Osteocyte (in vitro differentiated cells): Measurements from ENCODE around the gene LIM2. TPM values are rescaled to one million over a fixed set of nuclear protein-coding genes. Genes with fewer than 3 reads are reported as not detected.

Source experiments
- DNase-seq: peaks from one replicate; pipeline ENCODE4 v3.0.0; 2021; ENCODE audit warnings: mixed read lengths; ENCODE audit not compliant: unreplicated experiment; ENCODE audit errors: extremely low spot score
- H3K27ac Mint-ChIP-seq: one replicate; pipeline ENCODE4 v1.8.0; 2021; ENCODE audit warnings: mild to moderate bottlenecking, mixed read lengths; ENCODE audit not compliant: unreplicated experiment
- H3K27me3 Mint-ChIP-seq: one replicate; pipeline ENCODE4 v1.8.0; 2021; ENCODE audit warnings: mixed read lengths; ENCODE audit not compliant: unreplicated experiment
- H3K36me3 Mint-ChIP-seq: one replicate; pipeline ENCODE4 v1.8.0; 2021; ENCODE audit warnings: mixed read lengths; ENCODE audit not compliant: unreplicated experiment
- H3K4me1 Mint-ChIP-seq: one replicate; pipeline ENCODE4 v1.8.0; 2021; ENCODE audit warnings: mixed read lengths; ENCODE audit not compliant: unreplicated experiment
- H3K4me3 Mint-ChIP-seq: one replicate; pipeline ENCODE4 v1.8.0; 2021; ENCODE audit warnings: mild to moderate bottlenecking, moderate library complexity, mixed read lengths; ENCODE audit not compliant: unreplicated experiment
- H3K9me3 Mint-ChIP-seq: one replicate; pipeline ENCODE4 v1.8.0; 2021; ENCODE audit warnings: mixed read lengths; ENCODE audit not compliant: unreplicated experiment
- long read RNA-seq: library from polyadenylated mRNA; unstranded; transcript quantifications from one replicate; pipeline ENCODE4 v2.0.0, GENCODE V29; 2021
- total RNA-seq: library from RNA; stranded (reverse); gene quantifications from 2 replicates; pipeline ENCODE4 v1.2.1, GENCODE V29; 2021
- TF ChIP-seq, protein P1 (sequence below): fragments of 200-600 bp; sonication (generic); IDR thresholded peaks from 2 replicates; pipeline ENCODE4 v1.5.0; 2021; ENCODE audit warnings: antibody characterized with exemption, mild to moderate bottlenecking, moderate library complexity

Gene LIM2
- total RNA-seq, result not detected in 2 replicates
- long read RNA-seq, result 0 reads

DNA sequence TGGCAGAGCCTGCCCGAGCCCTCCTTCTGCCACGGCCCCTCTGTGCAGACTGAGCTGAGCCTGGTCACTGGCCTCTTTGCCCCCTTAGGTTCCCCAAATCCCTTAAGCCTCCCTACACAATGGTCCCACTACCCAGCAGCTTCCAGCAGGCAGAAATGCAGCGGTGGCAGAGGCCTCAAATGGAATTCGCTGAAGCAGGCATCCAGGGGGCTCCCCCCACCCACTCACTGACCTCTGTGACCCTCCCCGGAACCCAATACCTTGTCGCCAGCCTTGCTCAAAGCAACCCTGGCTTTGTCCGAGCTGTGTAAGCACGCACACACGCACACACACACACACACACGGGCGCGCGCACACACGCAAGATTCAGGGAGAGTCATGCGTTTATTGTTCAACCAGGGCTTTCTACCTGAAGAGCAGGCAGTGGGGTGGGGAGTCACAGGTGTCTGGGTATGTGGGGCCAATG lies at the start of gene LIM2:
Gene LIM2, minus strand, starts transcription at position 51 of the 466 bp plus-strand sequence. CDS start 531 bp downstream, outside the sequence.
- Mint-ChIP-seq H3K4me1 (no peaks in the 10 kb centered on the region), H3K4me3 (no peak within 1 kb of the TSS), H3K27me3 (no peaks in the 10 kb centered on the region), H3K9me3 (no peaks in the 10 kb centered on the region), H3K27ac (no peak within 1 kb of the TSS), H3K36me3 (no peaks in the 10 kb centered on the region)
- no peak for DNase-seq
- TF ChIP-seq, protein P1, sequence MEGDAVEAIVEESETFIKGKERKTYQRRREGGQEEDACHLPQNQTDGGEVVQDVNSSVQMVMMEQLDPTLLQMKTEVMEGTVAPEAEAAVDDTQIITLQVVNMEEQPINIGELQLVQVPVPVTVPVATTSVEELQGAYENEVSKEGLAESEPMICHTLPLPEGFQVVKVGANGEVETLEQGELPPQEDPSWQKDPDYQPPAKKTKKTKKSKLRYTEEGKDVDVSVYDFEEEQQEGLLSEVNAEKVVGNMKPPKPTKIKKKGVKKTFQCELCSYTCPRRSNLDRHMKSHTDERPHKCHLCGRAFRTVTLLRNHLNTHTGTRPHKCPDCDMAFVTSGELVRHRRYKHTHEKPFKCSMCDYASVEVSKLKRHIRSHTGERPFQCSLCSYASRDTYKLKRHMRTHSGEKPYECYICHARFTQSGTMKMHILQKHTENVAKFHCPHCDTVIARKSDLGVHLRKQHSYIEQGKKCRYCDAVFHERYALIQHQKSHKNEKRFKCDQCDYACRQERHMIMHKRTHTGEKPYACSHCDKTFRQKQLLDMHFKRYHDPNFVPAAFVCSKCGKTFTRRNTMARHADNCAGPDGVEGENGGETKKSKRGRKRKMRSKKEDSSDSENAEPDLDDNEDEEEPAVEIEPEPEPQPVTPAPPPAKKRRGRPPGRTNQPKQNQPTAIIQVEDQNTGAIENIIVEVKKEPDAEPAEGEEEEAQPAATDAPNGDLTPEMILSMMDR, result no peak

GRCh38 chr19:51434456-51434855 lies 46.7 kb upstream of the LIM2 start:
- H3K36me3 Mint-ChIP-seq, result no peaks in the 10 kb centered on the region
- no peak overlapping the region for H3K4me3 Mint-ChIP-seq
- H3K4me1 Mint-ChIP-seq, result no peaks in the 10 kb centered on the region
- no peak for DNase-seq
- H3K9me3 Mint-ChIP-seq, result no peaks in the 10 kb centered on the region
- no peaks in the 10 kb centered on the region for H3K27me3 Mint-ChIP-seq
- TF ChIP-seq, protein P1, result no peak
- no peak overlapping the region for H3K27ac Mint-ChIP-seq

GRCh38 chr19:51433043-51433442 lies 45.3 kb upstream of the LIM2 start:
- no peak for DNase-seq
- Mint-ChIP-seq H3K27ac (no peak overlapping the region), H3K9me3 (no peaks in the 10 kb centered on the region), H3K27me3 (no peaks in the 10 kb centered on the region), H3K36me3 (no peaks in the 10 kb centered on the region), H3K4me1 (no peaks in the 10 kb centered on the region), H3K4me3 (no peak overlapping the region)
- TF ChIP-seq, protein P1, result no peak

DNA sequence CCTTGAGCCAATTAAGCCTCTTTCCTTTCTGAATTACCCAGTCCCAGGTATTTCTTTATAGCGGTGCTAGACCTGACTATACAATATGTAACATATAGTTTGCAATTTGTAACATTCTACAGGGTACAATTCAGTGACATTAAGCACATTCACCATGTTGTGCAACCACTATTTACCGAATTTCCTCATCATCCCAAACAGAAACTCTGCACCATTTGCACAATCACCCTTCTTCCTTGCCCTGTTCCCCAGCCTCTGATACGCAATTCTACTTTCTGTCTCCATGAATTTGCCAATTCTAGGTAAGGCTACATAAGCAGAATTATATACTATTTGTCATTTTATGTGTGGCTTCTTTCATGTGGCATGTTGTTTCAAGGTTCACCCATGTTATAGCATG lies 43.4 kb upstream of the LIM2 start:
- no peak overlapping the region for H3K27ac Mint-ChIP-seq
- H3K9me3 Mint-ChIP-seq, result no peaks in the 10 kb centered on the region
- no peak overlapping the region for H3K4me3 Mint-ChIP-seq
- DNase-seq, result no peak
- no peaks in the 10 kb centered on the region for H3K27me3 Mint-ChIP-seq
- no peaks in the 10 kb centered on the region for H3K4me1 Mint-ChIP-seq
- no peaks in the 10 kb centered on the region for H3K36me3 Mint-ChIP-seq
- TF ChIP-seq, protein P1, result no peak

DNA sequence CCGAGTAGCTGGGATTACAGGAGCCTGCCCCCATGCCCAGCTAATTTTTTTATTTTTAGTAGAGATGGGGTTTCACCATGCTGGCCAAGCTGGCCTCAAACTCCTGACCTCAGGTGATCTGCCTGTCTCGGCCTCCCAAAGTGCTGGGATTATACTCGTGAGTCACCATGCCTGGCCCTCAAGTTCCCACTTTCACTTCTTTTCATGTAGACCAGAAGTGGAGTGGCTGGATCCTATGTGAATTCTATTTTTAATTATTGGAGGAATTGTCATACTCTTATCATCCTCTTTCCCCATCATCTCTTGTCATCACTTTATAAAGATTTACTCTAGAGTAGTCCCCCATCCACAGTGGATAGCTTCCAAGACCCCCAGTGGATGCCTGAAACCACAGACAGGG lies 42.4 kb upstream of the LIM2 start:
- TF ChIP-seq, protein P1, result no peak
- no peak for DNase-seq
- H3K27me3 Mint-ChIP-seq, result no peaks in the 10 kb centered on the region
- no peak overlapping the region for H3K27ac Mint-ChIP-seq
- no peaks in the 10 kb centered on the region for H3K9me3 Mint-ChIP-seq
- no peaks in the 10 kb centered on the region for H3K4me1 Mint-ChIP-seq
- H3K36me3 Mint-ChIP-seq, result no peaks in the 10 kb centered on the region
- no peak overlapping the region for H3K4me3 Mint-ChIP-seq
